GM04504 (cell line): Measurements from ENCODE around the gene CPSF3.

Experiments used
- DNase-seq: peaks from one replicate; pipeline ENCODE4 v3.0.0-alpha.2; 2012; ENCODE audit warnings: low read depth

Gene CPSF3

DNA sequence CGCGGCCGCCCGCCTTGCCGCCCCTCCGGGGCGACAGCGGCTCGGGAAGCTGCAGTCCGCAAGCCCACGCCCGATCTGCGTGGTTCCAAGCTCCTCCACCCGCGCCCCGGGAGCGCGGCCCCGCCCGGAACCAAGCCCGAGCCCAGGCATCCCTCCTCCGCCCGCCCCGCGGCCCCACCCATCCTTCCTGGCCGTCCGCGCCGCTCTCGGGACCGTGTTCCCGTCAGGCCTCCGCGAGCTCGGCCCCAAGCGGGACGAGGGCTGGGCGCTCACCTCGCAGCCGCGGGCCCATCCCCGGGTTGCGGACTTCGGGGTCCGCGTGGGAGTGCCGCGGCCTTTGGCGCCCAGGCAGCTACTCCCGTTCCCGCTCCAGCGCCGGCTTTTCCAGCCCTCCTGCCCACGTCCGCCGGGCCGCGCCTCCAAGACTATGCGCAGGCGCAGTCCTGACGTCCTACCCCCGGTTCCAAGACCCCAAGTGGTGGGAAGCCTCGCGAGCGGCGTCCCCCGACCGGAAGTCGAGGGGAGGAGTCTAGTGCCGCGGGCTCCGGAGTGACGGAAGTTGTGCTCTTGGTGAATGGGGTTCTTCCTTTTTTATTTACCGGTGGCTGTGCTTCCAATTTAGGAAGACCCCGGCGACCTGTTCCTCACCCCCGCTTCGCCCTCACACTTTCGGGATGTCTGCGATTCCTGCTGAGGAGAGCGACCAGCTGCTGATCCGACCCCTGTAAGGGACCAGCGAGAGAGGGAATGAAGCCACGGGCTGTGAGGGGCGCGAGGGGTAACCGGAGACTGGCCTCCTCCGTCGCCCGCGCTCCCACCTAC, at the start of gene CPSF3, which contains the start of gene ITGB1BP1:
CPSF3 (plus strand) TSS at position 555 of the 822 bp plus-strand sequence; CDS start at position 675, 120 bp downstream.
ITGB1BP1 (minus strand) TSS at position 429 of the 822 bp plus-strand sequence. CDS start 4,831 bp downstream, outside the sequence.
- DNase-seq: peak; percentile 94

DNA sequence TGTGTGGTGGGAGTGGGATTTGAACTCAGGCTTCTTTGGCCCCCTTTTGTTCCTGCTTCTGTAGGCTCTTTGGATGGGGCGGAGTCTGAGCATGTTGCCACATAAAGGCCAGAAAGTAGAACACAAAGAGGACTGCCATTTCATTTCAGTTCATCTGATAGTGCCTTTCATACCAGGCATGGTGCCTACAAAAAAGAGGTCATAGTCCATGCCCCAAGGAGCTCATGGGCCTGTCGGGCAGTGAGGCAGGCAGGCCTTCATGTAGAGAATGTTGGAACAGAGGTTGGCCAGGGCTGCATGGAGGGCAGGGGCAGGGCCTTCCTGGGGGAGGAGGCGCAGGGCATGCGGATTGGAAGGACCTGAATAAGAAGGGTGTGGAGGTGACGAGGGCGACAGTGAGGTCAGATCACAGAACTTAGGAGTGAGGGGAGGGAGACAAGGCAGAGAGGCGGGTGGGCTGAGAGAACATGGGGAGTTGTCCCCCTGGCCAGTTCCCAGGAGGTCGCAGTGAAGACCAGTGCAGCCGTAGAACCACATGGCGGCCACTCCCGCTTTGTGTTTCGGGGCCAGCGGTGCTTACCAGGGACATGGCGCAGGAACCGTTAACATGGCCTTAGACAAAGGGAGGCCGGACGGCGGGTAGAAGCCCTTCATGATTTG, 49.3 kb upstream of the CPSF3 start:
- no peak for DNase-seq

GRCh38 chr2:9375857-9376428, 47.5 kb upstream of the CPSF3 start:
- no peak for DNase-seq

DNA sequence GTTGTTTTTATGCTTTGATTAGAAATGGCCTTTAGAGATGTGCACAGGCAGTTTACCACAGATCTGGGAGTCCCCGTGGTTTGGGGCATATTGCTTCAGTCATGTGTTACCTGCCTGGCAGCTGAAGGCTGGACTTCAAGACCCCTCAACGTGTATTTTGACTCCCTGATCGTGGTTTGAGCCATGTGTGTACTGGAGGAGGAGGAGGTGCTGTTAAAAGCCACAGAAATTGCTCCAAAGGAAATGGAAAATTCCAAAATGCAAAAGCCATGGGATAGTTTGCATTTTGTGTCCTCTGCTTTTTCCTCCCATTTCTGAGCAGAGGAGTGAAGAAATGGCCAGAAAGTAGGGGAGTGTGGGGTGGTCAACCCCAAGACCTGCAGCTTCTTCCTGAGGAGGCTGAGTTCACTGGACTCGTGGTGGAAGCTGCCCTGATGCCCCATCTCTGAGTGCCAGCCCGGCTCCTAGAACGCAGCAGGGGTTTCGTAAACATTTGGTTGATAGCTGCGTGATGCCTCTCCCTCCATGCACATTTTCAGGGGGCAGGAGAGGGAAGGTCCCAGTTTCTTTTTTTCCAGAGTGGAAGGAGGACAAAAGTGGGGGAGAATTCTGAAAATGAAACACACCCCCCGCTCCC, 45.9 kb upstream of the CPSF3 start:
- no peak for DNase-seq

DNA sequence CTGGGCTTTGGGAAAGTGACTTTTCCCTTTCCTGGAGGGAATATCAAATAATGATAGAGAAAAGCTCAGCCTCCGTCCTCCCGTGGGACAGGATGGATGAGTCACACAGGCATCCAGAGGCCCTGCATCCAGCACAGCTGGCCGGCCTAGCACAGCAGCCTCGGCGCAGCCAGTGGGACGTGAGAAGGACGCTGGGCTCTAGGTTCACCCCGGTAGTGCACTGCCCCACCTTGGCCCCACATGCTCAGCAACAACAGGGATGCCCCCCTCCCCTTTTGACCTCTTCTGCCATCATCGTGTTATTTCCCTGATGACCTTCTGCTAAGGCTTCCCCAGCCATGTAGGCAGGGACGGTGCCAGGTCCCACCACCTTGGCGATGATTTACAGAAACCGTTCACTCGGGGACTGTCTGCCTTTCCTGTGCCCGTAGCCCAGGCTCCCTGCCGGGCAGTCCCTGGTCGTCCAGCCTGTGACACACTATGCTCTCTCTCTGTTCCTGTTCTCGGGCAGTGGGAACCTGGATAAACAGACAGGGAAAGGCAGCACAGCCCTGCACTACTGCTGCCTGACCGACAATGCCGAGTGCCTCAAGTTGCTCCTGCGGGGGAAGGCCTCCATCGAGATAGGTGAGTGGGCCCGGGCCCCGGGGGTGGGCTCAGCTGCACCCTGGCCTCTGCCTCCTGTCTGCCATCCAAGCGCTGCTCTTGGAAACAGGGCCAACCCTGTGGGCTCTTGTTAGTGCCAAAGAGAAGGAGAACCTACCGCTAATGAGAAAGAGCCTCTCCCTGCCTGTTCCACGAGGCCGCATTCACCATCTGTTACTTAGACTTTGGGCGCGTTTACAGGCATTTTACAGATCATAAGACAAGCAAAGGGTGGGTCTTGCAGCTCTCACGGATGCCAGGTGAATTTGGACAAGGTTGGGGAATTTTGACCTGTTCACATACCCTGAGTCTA, 44.7 kb upstream of the CPSF3 start:
- peak; percentile 55 for DNase-seq

- DNase-seq: no peak
Measured at GRCh38 chr2:9379391-9379755, 44.1 kb upstream of the CPSF3 start.

- DNase-seq: peak; percentile 88
Measured at GRCh38 chr2:9380702-9381628, 42.5 kb upstream of the CPSF3 start.

DNA sequence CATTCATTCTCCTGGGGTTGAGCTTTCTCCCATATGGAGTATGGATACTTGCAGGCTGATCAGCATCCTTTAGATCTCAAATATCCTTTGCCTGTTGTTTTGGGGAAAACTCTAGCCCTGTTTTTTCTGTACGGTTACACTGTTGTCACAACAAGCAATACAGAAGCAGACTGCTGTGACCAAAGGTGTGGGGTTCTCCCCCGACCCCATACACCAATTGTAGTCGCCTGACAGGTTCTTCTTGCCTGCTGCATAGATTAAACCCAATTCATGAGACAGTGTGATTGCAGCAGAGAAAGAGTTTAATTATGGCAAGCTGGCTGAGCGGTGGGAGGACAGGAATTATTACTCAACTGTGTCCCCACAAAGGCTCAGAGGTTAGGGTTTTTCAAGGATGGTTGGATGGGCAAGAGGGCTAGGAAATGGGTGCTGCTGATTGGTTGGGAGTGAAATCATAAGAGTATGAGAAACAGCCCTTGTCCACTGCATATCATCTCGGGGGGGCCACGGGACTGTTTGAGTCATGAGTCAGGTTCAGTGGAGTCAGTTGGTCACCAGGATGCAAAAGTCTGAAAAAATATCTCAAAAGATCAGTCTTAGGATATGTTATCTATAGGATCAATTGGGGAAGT, 40.7 kb upstream of the CPSF3 start:
- DNase-seq: no peak

- no peak for DNase-seq
Measured at GRCh38 chr2:9384521-9384920, 38.9 kb upstream of the CPSF3 start.

- DNase-seq: no peak
Measured at GRCh38 chr2:9385841-9386240, 37.6 kb upstream of the CPSF3 start.

GRCh38 chr2:9388199-9388681, 35.2 kb upstream of the CPSF3 start:
- DNase-seq: no peak

GRCh38 chr2:9388950-9389911, 34.2 kb upstream of the CPSF3 start:
- DNase-seq: no peak

GRCh38 chr2:9390151-9390850, 33.2 kb upstream of the CPSF3 start:
- DNase-seq: no peak

- DNase-seq: no peak
Measured at GRCh38 chr2:9390991-9391390, 32.5 kb upstream of the CPSF3 start.

- DNase-seq: no peak
Measured at GRCh38 chr2:9391961-9392720, 31.3 kb upstream of the CPSF3 start.

DNA sequence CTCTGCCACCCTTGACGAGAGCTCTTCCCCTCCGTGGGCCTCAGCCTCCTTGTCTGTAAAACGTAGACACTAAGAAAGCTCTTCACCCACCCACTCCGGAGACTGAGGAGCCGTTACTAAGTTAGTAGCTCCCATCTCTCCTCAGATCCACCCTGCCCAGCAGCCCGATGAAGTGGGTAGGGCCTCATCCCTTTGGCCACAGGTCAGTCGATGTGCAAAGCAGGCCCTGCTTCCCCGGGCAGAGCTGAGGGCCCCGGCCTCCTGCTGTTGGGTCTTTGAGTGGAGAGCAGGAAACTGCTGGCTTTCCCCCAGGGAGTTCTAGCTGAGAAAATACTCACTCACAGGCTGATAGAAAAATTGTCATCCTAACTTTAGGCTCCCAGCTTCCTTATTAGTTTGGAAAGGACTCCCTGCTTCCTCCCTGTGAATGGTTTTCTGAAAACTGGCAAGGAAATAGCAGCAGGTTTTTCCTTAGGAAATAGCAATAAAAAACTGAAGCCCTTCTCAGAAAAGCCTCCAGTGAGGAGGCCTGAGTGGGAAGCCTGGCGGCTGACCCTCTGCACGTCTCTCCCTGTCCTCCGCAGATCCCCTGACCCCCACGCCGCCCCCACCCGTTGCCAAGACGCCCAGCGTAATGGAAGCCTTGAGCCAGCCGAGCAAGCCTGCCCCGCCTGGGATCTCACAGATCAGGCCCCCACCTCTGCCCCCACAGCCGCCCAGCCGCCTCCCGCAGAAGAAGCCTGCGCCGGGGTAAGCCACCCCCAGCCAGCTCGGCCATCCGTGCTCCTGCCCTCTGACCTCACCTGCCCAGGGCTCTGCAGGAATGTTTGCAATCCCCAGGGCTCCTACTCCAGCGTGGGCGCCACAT, 30.3 kb upstream of the CPSF3 start:
- no peak for DNase-seq
